Measurements from ENCODE around the gene GATAD2A.

GATAD2A gene

DNA sequence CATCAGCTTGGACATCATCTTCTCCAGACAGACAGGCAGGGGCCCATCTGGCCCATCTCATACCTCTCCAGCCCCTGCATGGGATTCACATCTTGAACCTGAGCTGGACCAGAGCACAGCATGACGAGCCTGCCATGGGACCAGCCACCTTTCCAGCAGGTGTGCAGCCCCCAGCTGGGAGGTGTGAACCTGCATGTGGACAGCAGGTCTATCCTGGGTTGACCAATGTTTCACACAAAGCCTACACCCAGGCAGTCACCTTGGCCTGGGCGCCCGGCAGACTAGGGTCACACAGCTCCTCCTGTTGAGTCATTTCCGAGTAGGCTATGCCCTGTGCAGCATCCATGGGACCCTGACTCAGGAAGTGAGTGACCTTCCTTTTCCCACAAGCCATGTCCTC, 43.4 kb upstream of the GATAD2A start:
- TF ChIP-seq, protein P1, sequence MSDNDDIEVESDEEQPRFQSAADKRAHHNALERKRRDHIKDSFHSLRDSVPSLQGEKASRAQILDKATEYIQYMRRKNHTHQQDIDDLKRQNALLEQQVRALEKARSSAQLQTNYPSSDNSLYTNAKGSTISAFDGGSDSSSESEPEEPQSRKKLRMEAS (IDR thresholded peaks at IDR 0.05; ENCODE audit: low read depth, low read length), result no peak
- no peak for TF ChIP-seq MYC (IDR thresholded peaks at IDR 0.05; ENCODE audit: low read depth, low read length)
- no peak for TF ChIP-seq POLR2A (IDR thresholded peaks at IDR 0.05; ENCODE audit: extremely low read depth, insufficient read length)
- TF ChIP-seq, protein P2, sequence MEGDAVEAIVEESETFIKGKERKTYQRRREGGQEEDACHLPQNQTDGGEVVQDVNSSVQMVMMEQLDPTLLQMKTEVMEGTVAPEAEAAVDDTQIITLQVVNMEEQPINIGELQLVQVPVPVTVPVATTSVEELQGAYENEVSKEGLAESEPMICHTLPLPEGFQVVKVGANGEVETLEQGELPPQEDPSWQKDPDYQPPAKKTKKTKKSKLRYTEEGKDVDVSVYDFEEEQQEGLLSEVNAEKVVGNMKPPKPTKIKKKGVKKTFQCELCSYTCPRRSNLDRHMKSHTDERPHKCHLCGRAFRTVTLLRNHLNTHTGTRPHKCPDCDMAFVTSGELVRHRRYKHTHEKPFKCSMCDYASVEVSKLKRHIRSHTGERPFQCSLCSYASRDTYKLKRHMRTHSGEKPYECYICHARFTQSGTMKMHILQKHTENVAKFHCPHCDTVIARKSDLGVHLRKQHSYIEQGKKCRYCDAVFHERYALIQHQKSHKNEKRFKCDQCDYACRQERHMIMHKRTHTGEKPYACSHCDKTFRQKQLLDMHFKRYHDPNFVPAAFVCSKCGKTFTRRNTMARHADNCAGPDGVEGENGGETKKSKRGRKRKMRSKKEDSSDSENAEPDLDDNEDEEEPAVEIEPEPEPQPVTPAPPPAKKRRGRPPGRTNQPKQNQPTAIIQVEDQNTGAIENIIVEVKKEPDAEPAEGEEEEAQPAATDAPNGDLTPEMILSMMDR (IDR thresholded peaks at IDR 0.05; ENCODE audit: low read depth, low read length), result no peak
- no peak overlapping the region for H3K4me3 ChIP-seq (ENCODE audit: low read depth, low read length)

DNA sequence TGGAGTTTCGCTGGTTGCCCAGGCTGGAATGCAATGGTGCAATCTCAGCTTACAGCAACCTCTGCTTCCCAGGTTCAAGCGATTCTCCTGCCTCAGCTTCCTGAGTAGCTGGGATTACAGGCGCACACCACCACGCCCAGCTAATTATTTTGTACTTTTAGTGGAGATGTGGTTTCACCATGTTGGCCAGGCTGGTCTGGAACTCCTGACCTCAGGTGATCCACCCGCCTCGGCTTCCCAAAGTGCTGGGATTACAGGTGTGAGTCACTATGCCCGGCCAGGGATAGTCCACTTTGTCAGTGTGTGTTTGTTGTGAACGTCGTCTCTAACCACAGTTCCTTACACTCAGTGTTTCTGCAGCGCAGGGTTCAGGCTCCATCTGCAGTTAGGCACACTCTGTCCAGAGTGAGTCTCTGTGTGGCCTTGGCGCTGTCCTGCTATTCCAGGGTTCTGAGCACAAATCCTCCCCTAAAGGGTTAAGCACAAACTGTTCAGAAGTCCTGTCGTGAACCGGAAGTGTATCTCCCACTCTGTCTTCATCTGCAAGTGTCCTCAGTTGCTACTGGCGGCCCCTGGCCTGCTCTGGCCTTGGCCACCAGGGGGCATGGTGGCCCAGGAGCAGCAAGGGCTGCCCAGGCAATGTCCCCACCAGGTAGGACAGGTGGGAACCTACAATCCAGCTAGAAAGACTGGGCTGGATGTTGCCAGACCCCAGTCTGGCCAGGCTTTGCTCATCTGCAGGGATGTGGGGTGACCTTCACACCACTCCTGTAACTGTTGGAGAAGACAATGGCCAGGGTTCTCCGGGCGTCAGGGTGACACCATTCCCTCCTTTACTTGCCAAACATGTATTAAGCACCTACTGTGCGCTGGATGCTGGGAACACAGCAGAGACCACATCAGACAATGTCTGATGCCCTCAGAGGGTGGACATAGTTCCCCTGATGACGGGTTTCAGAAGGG, 38.8 kb upstream of the GATAD2A start:
- peak; percentile 89 for DNase-seq (ENCODE audit: low read depth)
- TF ChIP-seq, protein P1 (IDR thresholded peaks at IDR 0.05; ENCODE audit: low read depth, low read length), result no peak
- TF ChIP-seq MYC (IDR thresholded peaks at IDR 0.05; ENCODE audit: low read depth, low read length) (0 out of 2 replicates have a peak, but pooled peaks have one; percentile 15), POLR2A (IDR thresholded peaks at IDR 0.05; ENCODE audit: extremely low read depth, insufficient read length) (no peak)
- TF ChIP-seq, protein P2 (IDR thresholded peaks at IDR 0.05; ENCODE audit: low read depth, low read length), result peak; percentile 97

More for the DNA sequence above, 43.4 kb upstream of the GATAD2A start:
- DNase-seq (ENCODE audit: low read depth), result peak; percentile 6

DNA sequence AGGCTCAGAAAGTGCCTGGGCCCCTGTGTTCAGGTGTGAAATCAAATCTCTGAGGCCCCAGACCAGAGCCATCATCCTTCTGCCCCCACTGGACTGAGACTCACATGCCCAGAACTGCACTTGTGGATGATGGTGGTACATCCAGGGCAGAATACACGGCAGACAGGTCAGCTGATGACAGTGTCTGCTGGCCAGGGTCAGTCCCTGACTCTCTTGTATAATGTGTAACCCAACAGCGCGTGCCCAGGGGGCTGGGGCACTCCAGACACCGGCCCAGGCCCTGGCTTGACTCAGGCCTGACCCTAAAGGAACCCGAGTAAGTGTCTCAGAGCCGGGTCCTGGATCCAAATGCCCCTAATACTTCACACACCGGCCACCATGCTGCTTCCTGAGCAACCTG, 37.4 kb upstream of the GATAD2A start:
- TF ChIP-seq POLR2A (IDR thresholded peaks at IDR 0.05; ENCODE audit: extremely low read depth, insufficient read length) (no peak), MYC (IDR thresholded peaks at IDR 0.05; ENCODE audit: low read depth, low read length) (no peak)
- TF ChIP-seq, protein P1 (IDR thresholded peaks at IDR 0.05; ENCODE audit: low read depth, low read length), result no peak
- TF ChIP-seq, protein P2 (IDR thresholded peaks at IDR 0.05; ENCODE audit: low read depth, low read length), result no peak
- peak; percentile 1 for DNase-seq (ENCODE audit: low read depth)
- H3K4me3 ChIP-seq (ENCODE audit: low read depth, low read length), result no peak overlapping the region

More for the DNA sequence above, 38.8 kb upstream of the GATAD2A start:
- H3K4me3 ChIP-seq (ENCODE audit: low read depth, low read length), result peak overlapping the region; percentile 16

DNA sequence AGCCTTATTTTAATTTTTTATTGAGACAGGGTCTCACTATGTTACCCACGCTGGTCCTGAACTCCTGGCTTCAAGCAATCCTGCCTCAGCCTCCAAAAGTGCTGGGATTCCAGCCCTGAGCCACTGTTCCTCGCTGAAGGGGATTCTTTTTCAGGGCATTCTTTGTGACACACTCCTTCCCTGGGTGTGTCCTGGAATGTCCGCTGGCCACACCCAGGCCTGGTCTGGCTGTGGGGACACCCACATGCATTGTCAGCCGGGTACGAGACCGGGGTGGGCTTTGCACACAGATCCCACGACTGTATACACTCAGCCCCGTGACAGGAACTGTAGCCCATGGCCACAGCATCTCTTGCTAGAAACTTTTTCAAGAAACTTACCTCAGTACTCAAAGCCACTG, 34.4 kb upstream of the GATAD2A start:
- TF ChIP-seq MYC (IDR thresholded peaks at IDR 0.05; ENCODE audit: low read depth, low read length) (no peak), POLR2A (IDR thresholded peaks at IDR 0.05; ENCODE audit: extremely low read depth, insufficient read length) (no peak)
- TF ChIP-seq, protein P2 (IDR thresholded peaks at IDR 0.05; ENCODE audit: low read depth, low read length), result no peak
- TF ChIP-seq, protein P1 (IDR thresholded peaks at IDR 0.05; ENCODE audit: low read depth, low read length), result no peak
- no peak overlapping the region for H3K4me3 ChIP-seq (ENCODE audit: low read depth, low read length)
- no peak for DNase-seq (ENCODE audit: low read depth)

DNA sequence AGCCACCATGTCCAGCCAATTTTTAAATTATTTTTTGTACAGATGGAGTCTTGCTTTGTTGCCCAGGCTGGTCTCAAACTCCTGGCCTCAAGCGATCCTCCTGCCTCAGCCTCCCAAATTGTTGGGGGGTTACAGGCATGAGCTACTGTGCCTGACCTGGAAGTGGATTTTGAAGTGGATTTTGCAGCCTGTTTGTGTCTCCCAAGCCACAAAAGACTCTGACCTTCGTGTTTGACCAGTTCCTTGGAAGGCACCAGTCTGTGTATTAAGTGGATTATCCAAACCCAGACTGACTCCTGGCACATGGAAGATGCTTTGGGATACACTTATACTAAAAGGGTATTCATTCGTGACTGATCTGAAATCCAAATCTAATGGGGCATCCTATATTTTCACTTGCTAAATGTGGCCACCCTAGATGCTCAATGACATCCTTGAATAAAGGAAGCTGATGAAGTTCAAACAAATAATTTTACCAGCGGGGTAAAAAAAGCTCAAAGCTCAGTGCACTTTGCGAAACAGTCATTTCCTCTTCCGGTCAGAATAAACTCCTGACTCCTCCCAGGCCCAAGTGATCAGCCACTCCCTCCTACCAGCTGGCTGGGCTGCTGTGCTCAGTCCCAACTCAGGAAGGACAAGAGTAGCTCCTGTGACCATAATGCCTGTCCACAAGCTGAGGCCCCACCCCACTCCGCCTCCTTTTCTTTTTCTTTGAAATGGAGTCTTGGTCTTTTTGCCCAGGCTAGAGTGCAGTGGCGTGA, 32.6 kb upstream of the GATAD2A start:
- TF ChIP-seq, protein P1 (IDR thresholded peaks at IDR 0.05; ENCODE audit: low read depth, low read length), result peak; percentile 12; the same call in 1 of the 2 replicates
- peak; percentile 25 for TF ChIP-seq POLR2A (IDR thresholded peaks at IDR 0.05; ENCODE audit: extremely low read depth, insufficient read length)
- TF ChIP-seq, protein P2 (IDR thresholded peaks at IDR 0.05; ENCODE audit: low read depth, low read length), result no peak
- peak; percentile 51; the same call in 1 of the 2 replicates for TF ChIP-seq MYC (IDR thresholded peaks at IDR 0.05; ENCODE audit: low read depth, low read length)
- H3K4me3 ChIP-seq (ENCODE audit: low read depth, low read length), result peak overlapping the region; percentile 29
- DNase-seq (ENCODE audit: low read depth), result peak; percentile 94
